ENCODE data around the gene ZNF580.
A peak's percentile ranks its signal among the peaks of the same experiment; 100 is the strongest.

Gene ZNF580

GRCh38 chr19:55670280-55671053 lies 29.7 kb downstream of the ZNF580 start:
- H3K9ac ChIP-seq (ENCODE audit: low read depth, low read length, poor library complexity) = peak overlapping the region; percentile 96
- DNase-seq (ENCODE audit: low spot score) = no peak
- no CpG with 5 or more reads among the region's 23 CpGs for WGBS, 2 donors (ENCODE audit: extremely low coverage in 2 of 2, insufficient read length in 2 of 2, insufficient replicate concordance in 1 of 2)
- peak overlapping the region; percentile 100 for H4K91ac ChIP-seq (ENCODE audit: low read depth, low read length, poor library complexity)
- peak overlapping the region in 1 of 2 donors; percentile 4 for H3K4me3 ChIP-seq (ENCODE audit: low read length in 2 of 2)
- no peaks in the 10 kb centered on the region for H3K27me3 ChIP-seq (ENCODE audit: control insufficient read depth in 3 of 3, insufficient read depth in 3 of 3, low read depth in 1 of 3, low read length in 3 of 3)
- H3K36me3 ChIP-seq (replicated peaks in 1 of 2; ENCODE audit: control insufficient read depth in 2 of 2, insufficient read depth in 2 of 2, low read length in 2 of 2) = peaks cover 55 to 81% of the 10 kb centered on the region in 2 donors
- H2BK120ac ChIP-seq (ENCODE audit: low read depth, low read length) = peak overlapping the region; percentile 96
- peak overlapping the region; percentile 100 for H2BK12ac ChIP-seq (ENCODE audit: low read length)
- peak overlapping the region; percentile 25 for H3K4me2 ChIP-seq (ENCODE audit: insufficient read depth, low read length, poor library complexity, severe bottlenecking)
- H3K79me1 ChIP-seq (ENCODE audit: low read depth, low read length) = peaks cover 35% of the 10 kb centered on the region
- H2BK15ac ChIP-seq (ENCODE audit: low read length) = peak overlapping the region; percentile 89
- peak overlapping the region; percentile 11 for H2BK5ac ChIP-seq (ENCODE audit: low read length)
- H3K4ac ChIP-seq (ENCODE audit: low read length) = peak overlapping the region; percentile 100
- peaks cover 5 to 13% of the 10 kb centered on the region in 2 donors for H3K4me1 ChIP-seq (ENCODE audit: control insufficient read depth in 2 of 2, insufficient read depth in 1 of 2, low read depth in 1 of 2, low read length in 2 of 2)
- H4K8ac ChIP-seq (ENCODE audit: low read depth, low read length) = peak overlapping the region; percentile 100
- H3K14ac ChIP-seq (ENCODE audit: low read length) = peak overlapping the region; percentile 100
- no peak overlapping the region for H3K27ac ChIP-seq (replicated peaks; ENCODE audit: low read length)
- peak overlapping the region; percentile 100 for H3K23ac ChIP-seq (ENCODE audit: low read depth, low read length, poor library complexity)
- H2AK5ac ChIP-seq (ENCODE audit: low read depth, low read length) = peak overlapping the region; percentile 95
- peak overlapping the region; percentile 99 for H3K18ac ChIP-seq (ENCODE audit: low read length)
- H2AFZ ChIP-seq (ENCODE audit: low read length) = no peak overlapping the region
- no peaks in the 10 kb centered on the region for H3K9me3 ChIP-seq (replicated peaks in 1 of 2; ENCODE audit: control insufficient read depth in 2 of 2, insufficient read depth in 1 of 2, low read depth in 1 of 2, low read length in 2 of 2)

- Histone ChIP-seq H4K91ac (ENCODE audit: low read depth, low read length, poor library complexity) (no peak overlapping the region), H3K27ac (replicated peaks; ENCODE audit: low read length) (no peak overlapping the region), H3K27me3 (ENCODE audit: control insufficient read depth in 3 of 3, insufficient read depth in 3 of 3, low read depth in 1 of 3, low read length in 3 of 3) (no peaks in the 10 kb centered on the region), H3K23ac (ENCODE audit: low read depth, low read length, poor library complexity) (no peak overlapping the region), H2AK5ac (ENCODE audit: low read depth, low read length) (no peak overlapping the region), H3K4me2 (ENCODE audit: insufficient read depth, low read length, poor library complexity, severe bottlenecking) (no peak overlapping the region), H4K8ac (ENCODE audit: low read depth, low read length) (no peak overlapping the region), H3K36me3 (replicated peaks in 1 of 2; ENCODE audit: control insufficient read depth in 2 of 2, insufficient read depth in 2 of 2, low read length in 2 of 2) (peaks cover 52 to 76% of the 10 kb centered on the region in 2 donors), H2BK15ac (ENCODE audit: low read length) (no peak overlapping the region), H3K9ac (ENCODE audit: low read depth, low read length, poor library complexity) (no peak overlapping the region), H3K4me1 (ENCODE audit: control insufficient read depth in 2 of 2, insufficient read depth in 1 of 2, low read depth in 1 of 2, low read length in 2 of 2) (peaks cover 8 to 15% of the 10 kb centered on the region in 2 donors), H3K14ac (ENCODE audit: low read length) (no peak overlapping the region), H2BK12ac (ENCODE audit: low read length) (no peak overlapping the region), H3K4ac (ENCODE audit: low read length) (no peak overlapping the region), H3K4me3 (ENCODE audit: low read length in 2 of 2) (no peak overlapping the region), H2BK120ac (ENCODE audit: low read depth, low read length) (no peak overlapping the region), H3K9me3 (replicated peaks in 1 of 2; ENCODE audit: control insufficient read depth in 2 of 2, insufficient read depth in 1 of 2, low read depth in 1 of 2, low read length in 2 of 2) (no peaks in the 10 kb centered on the region), H3K18ac (ENCODE audit: low read length) (no peak overlapping the region), H2BK5ac (ENCODE audit: low read length) (peak overlapping the region; percentile 11), H3K79me1 (ENCODE audit: low read depth, low read length) (peaks cover 32% of the 10 kb centered on the region), H2AFZ (ENCODE audit: low read length) (no peak overlapping the region)
- DNase-seq (ENCODE audit: low spot score) = no peak
- WGBS, 2 donors (ENCODE audit: extremely low coverage in 2 of 2, insufficient read length in 2 of 2, insufficient replicate concordance in 1 of 2) = no CpG with 5 or more reads among the region's 2 CpGs
Measured at GRCh38 chr19:55671054-55671378, 30.2 kb downstream of the ZNF580 start.

GRCh38 chr19:55672418-55672817 lies 31.6 kb downstream of the ZNF580 start:
- Histone ChIP-seq H2BK15ac (ENCODE audit: low read length) (no peak overlapping the region), H3K4me1 (ENCODE audit: control insufficient read depth in 2 of 2, insufficient read depth in 1 of 2, low read depth in 1 of 2, low read length in 2 of 2) (peaks cover 8 to 23% of the 10 kb centered on the region in 2 donors), H3K9me3 (replicated peaks in 1 of 2; ENCODE audit: control insufficient read depth in 2 of 2, insufficient read depth in 1 of 2, low read depth in 1 of 2, low read length in 2 of 2) (no peaks in the 10 kb centered on the region), H3K4me3 (ENCODE audit: low read length in 2 of 2) (no peak overlapping the region), H2AK5ac (ENCODE audit: low read depth, low read length) (no peak overlapping the region), H3K36me3 (replicated peaks in 1 of 2; ENCODE audit: control insufficient read depth in 2 of 2, insufficient read depth in 2 of 2, low read length in 2 of 2) (peaks cover 38 to 70% of the 10 kb centered on the region in 2 donors), H3K9ac (ENCODE audit: low read depth, low read length, poor library complexity) (no peak overlapping the region), H4K8ac (ENCODE audit: low read depth, low read length) (no peak overlapping the region), H3K4ac (ENCODE audit: low read length) (no peak overlapping the region), H2BK5ac (ENCODE audit: low read length) (no peak overlapping the region), H3K79me1 (ENCODE audit: low read depth, low read length) (peaks cover 23% of the 10 kb centered on the region), H3K14ac (ENCODE audit: low read length) (no peak overlapping the region), H3K4me2 (ENCODE audit: insufficient read depth, low read length, poor library complexity, severe bottlenecking) (no peak overlapping the region), H2BK120ac (ENCODE audit: low read depth, low read length) (no peak overlapping the region), H3K18ac (ENCODE audit: low read length) (no peak overlapping the region), H3K23ac (ENCODE audit: low read depth, low read length, poor library complexity) (no peak overlapping the region), H3K27ac (replicated peaks; ENCODE audit: low read length) (no peak overlapping the region), H3K27me3 (ENCODE audit: control insufficient read depth in 3 of 3, insufficient read depth in 3 of 3, low read depth in 1 of 3, low read length in 3 of 3) (no peaks in the 10 kb centered on the region), H4K91ac (ENCODE audit: low read depth, low read length, poor library complexity) (no peak overlapping the region), H2BK12ac (ENCODE audit: low read length) (no peak overlapping the region), H2AFZ (ENCODE audit: low read length) (no peak overlapping the region)
- no CpG with 5 or more reads among the region's 5 CpGs for WGBS, 2 donors (ENCODE audit: extremely low coverage in 2 of 2, insufficient read length in 2 of 2, insufficient replicate concordance in 1 of 2)
- DNase-seq (ENCODE audit: low spot score) = no peak

GRCh38 chr19:55673465-55673864 lies 32.7 kb downstream of the ZNF580 start:
- no peak for DNase-seq (ENCODE audit: low spot score)
- no peak overlapping the region for H3K14ac ChIP-seq (ENCODE audit: low read length)
- H2AK5ac ChIP-seq (ENCODE audit: low read depth, low read length) = no peak overlapping the region
- no peak overlapping the region for H2AFZ ChIP-seq (ENCODE audit: low read length)
- no peak overlapping the region for H4K91ac ChIP-seq (ENCODE audit: low read depth, low read length, poor library complexity)
- no CpG with 5 or more reads among the region's 9 CpGs for WGBS, 2 donors (ENCODE audit: extremely low coverage in 2 of 2, insufficient read length in 2 of 2, insufficient replicate concordance in 1 of 2)
- peaks cover 36 to 70% of the 10 kb centered on the region in 2 donors for H3K36me3 ChIP-seq (replicated peaks in 1 of 2; ENCODE audit: control insufficient read depth in 2 of 2, insufficient read depth in 2 of 2, low read length in 2 of 2)
- peaks cover 20% of the 10 kb centered on the region for H3K79me1 ChIP-seq (ENCODE audit: low read depth, low read length)
- no peak overlapping the region for H3K4me3 ChIP-seq (ENCODE audit: low read length in 2 of 2)
- H2BK120ac ChIP-seq (ENCODE audit: low read depth, low read length) = no peak overlapping the region
- no peak overlapping the region for H3K4ac ChIP-seq (ENCODE audit: low read length)
- no peak overlapping the region for H2BK5ac ChIP-seq (ENCODE audit: low read length)
- no peak overlapping the region for H2BK12ac ChIP-seq (ENCODE audit: low read length)
- H3K4me1 ChIP-seq (ENCODE audit: control insufficient read depth in 2 of 2, insufficient read depth in 1 of 2, low read depth in 1 of 2, low read length in 2 of 2) = peaks cover 8 to 23% of the 10 kb centered on the region in 2 donors
- H3K4me2 ChIP-seq (ENCODE audit: insufficient read depth, low read length, poor library complexity, severe bottlenecking) = no peak overlapping the region
- H3K23ac ChIP-seq (ENCODE audit: low read depth, low read length, poor library complexity) = no peak overlapping the region
- no peak overlapping the region for H4K8ac ChIP-seq (ENCODE audit: low read depth, low read length)
- no peaks in the 10 kb centered on the region for H3K27me3 ChIP-seq (ENCODE audit: control insufficient read depth in 3 of 3, insufficient read depth in 3 of 3, low read depth in 1 of 3, low read length in 3 of 3)
- H3K9ac ChIP-seq (ENCODE audit: low read depth, low read length, poor library complexity) = no peak overlapping the region
- H2BK15ac ChIP-seq (ENCODE audit: low read length) = no peak overlapping the region
- no peak overlapping the region for H3K27ac ChIP-seq (replicated peaks; ENCODE audit: low read length)
- H3K9me3 ChIP-seq (replicated peaks in 1 of 2; ENCODE audit: control insufficient read depth in 2 of 2, insufficient read depth in 1 of 2, low read depth in 1 of 2, low read length in 2 of 2) = no peaks in the 10 kb centered on the region
- no peak overlapping the region for H3K18ac ChIP-seq (ENCODE audit: low read length)
